Activated B cell treated with CpG ODN at 0.5 μM for 24 hours (primary cell): ENCODE results near the gene KCNN3. TPM values are rescaled to one million over a fixed set of nuclear protein-coding genes. Genes with fewer than 3 reads are reported as not detected.

Experiments
- ATAC-seq: fragments of 200-7000 bp; cut with Tn5 transposase; one replicate; pipeline ENCODE4 v1.10.0; 2021; ENCODE audit warnings: low read depth, mild to moderate bottlenecking, moderate library complexity
- CTCF ChIA-PET: fragments of 350-600 bp; sonication (Branson Sonifier 250); formaldehyde crosslinking; loops from one replicate; lab custom pipeline; 2021; ENCODE audit warnings: antibody characterized with exemption; lab: Charles Lee
- POLR2A ChIA-PET: fragments of 350-600 bp; sonication (Branson Sonifier 250); formaldehyde crosslinking; loops from one replicate; lab custom pipeline; 2021; ENCODE audit warnings: antibody characterized with exemption; lab: Charles Lee
- DNase-seq: peaks from one replicate; pipeline ENCODE4 v3.0.0; 2022
- H3K27ac Mint-ChIP-seq: one replicate; pipeline ENCODE4 v1.8.0; 2020; ENCODE audit warnings: mixed read lengths
- H3K27me3 Mint-ChIP-seq: one replicate; pipeline ENCODE4 v1.8.0; 2021; ENCODE audit warnings: mixed read lengths
- H3K36me3 Mint-ChIP-seq: one replicate; pipeline ENCODE4 v1.8.0; 2021; ENCODE audit warnings: low read depth, mixed read lengths
- H3K4me1 Mint-ChIP-seq: one replicate; pipeline ENCODE4 v1.8.0; 2021; ENCODE audit warnings: mixed read lengths
- H3K4me3 Mint-ChIP-seq: one replicate; pipeline ENCODE4 v1.8.0; 2020; ENCODE audit warnings: mild to moderate bottlenecking, mixed read lengths
- H3K9me3 Mint-ChIP-seq: one replicate; pipeline ENCODE4 v1.8.0; 2020; ENCODE audit warnings: mixed read lengths
- intact Hi-C: fragments of 100-400 bp; cut with micrococcal nuclease; formaldehyde crosslinking; loops from one replicate; pipeline ENCODE4 v1.15.1; 2024
- total RNA-seq: library from RNA; stranded (reverse); gene quantifications from 2 replicates; pipeline ENCODE4 v1.2.3, GENCODE V29; 2022
- TF ChIP-seq, protein P1 (sequence below): fragments of 200-600 bp; IDR thresholded peaks from one replicate; pipeline ENCODE4 v1.8.0; 2022; ENCODE audit warnings: antibody characterized with exemption, mild to moderate bottlenecking

Gene KCNN3
- total RNA-seq, 1 donor from 2014 or later = 1.1 TPM

DNA sequence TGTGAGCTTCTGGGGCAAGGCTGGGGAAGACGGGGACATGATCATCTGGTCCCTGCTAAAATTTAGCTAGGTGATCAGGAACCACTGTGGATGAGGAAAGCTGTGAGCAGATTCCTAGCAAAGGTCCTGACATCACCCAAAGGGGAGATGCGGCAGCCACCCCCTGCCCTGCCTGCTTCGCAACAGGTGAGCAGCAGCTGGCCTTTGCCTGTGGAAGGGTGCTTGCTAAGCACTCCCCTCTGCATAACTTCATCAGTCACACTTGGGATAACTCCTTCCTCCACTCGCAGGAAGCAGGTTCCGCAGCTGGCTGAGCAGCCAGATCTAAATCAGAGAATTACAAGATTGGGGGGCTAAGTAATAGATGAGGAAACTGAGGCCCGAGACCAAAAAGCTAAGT is 51.2 kb downstream of the KCNN3 start:
- TF ChIP-seq, protein P1, sequence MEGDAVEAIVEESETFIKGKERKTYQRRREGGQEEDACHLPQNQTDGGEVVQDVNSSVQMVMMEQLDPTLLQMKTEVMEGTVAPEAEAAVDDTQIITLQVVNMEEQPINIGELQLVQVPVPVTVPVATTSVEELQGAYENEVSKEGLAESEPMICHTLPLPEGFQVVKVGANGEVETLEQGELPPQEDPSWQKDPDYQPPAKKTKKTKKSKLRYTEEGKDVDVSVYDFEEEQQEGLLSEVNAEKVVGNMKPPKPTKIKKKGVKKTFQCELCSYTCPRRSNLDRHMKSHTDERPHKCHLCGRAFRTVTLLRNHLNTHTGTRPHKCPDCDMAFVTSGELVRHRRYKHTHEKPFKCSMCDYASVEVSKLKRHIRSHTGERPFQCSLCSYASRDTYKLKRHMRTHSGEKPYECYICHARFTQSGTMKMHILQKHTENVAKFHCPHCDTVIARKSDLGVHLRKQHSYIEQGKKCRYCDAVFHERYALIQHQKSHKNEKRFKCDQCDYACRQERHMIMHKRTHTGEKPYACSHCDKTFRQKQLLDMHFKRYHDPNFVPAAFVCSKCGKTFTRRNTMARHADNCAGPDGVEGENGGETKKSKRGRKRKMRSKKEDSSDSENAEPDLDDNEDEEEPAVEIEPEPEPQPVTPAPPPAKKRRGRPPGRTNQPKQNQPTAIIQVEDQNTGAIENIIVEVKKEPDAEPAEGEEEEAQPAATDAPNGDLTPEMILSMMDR = no peak
- Mint-ChIP-seq H3K36me3 (no peaks in the 10 kb centered on the region), H3K4me3 (no peak overlapping the region), H3K27ac (no peak overlapping the region), H3K27me3 (no peaks in the 10 kb centered on the region), H3K9me3 (no peaks in the 10 kb centered on the region), H3K4me1 (peaks cover 12% of the 10 kb centered on the region)
- ChIA-PET CTCF (interaction anchor here (0.6 kb wide), 1 partner anchor 102 kb away, joined by 4 read pairs; no protein-coding TSS in a partner anchor), POLR2A (interaction anchor here (0.6 to 0.7 kb wide), 3 partner anchors 10 to 174 kb away, joined by 3 to 4 read pairs (median 3); no protein-coding TSS in a partner anchor)
- no peak for DNase-seq
- no peak for ATAC-seq
- intact Hi-C loops = no loop called here

DNA sequence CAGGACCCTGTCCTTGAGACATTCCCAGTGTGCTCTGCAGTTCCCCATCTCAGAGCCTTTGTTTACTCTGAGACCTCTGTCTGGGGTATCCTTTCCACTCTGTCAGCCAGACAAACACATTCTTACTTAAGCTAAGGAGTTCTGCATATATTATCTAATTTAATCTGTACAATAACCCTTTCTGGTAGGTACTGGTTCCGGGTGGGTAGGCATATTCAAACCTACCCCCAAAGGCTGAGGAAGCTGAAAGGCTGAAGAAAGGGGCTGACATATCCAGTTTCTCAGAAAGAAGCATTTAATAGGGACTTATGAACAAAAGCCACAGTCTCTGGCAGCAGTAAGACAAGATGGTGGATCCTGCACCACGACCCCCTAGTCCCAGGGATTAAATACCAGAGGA is 53.1 kb downstream of the KCNN3 start:
- ChIA-PET POLR2A (no interaction called here), CTCF (no interaction called here)
- TF ChIP-seq, protein P1 = no peak
- intact Hi-C loops = no loop called here
- H3K4me3 Mint-ChIP-seq = no peak overlapping the region
- peaks cover 12% of the 10 kb centered on the region for H3K4me1 Mint-ChIP-seq
- H3K9me3 Mint-ChIP-seq = no peaks in the 10 kb centered on the region
- DNase-seq = no peak
- H3K27me3 Mint-ChIP-seq = no peaks in the 10 kb centered on the region
- H3K36me3 Mint-ChIP-seq = no peaks in the 10 kb centered on the region
- ATAC-seq = no peak
- no peak overlapping the region for H3K27ac Mint-ChIP-seq

DNA sequence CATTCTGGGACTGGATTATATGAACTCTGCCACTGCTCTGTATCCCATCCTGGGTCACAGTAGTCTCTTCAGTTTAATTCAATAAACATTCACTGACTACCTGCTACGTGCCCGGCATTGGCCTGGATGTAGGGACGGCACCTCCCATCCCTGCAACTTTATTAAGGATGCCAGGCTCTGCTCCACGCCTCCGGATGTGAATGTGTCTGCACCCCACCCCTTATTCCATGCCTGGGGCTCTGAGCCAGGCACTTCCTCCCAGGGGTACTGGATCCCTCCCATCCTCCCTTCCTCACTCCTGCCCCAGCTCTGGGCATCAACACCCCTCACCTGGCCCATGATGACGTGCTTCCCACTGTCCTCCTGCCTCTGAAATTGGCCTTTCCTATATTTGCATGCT is 53.7 kb downstream of the KCNN3 start:
- no peaks in the 10 kb centered on the region for H3K36me3 Mint-ChIP-seq
- intact Hi-C loops = no loop called here
- POLR2A ChIA-PET = no interaction called here
- DNase-seq = no peak
- TF ChIP-seq, protein P1 = no peak
- no peaks in the 10 kb centered on the region for H3K9me3 Mint-ChIP-seq
- H3K4me3 Mint-ChIP-seq = no peak overlapping the region
- CTCF ChIA-PET = no interaction called here
- no peak overlapping the region for H3K27ac Mint-ChIP-seq
- ATAC-seq = no peak
- H3K27me3 Mint-ChIP-seq = no peaks in the 10 kb centered on the region
- peaks cover 12% of the 10 kb centered on the region for H3K4me1 Mint-ChIP-seq

DNA sequence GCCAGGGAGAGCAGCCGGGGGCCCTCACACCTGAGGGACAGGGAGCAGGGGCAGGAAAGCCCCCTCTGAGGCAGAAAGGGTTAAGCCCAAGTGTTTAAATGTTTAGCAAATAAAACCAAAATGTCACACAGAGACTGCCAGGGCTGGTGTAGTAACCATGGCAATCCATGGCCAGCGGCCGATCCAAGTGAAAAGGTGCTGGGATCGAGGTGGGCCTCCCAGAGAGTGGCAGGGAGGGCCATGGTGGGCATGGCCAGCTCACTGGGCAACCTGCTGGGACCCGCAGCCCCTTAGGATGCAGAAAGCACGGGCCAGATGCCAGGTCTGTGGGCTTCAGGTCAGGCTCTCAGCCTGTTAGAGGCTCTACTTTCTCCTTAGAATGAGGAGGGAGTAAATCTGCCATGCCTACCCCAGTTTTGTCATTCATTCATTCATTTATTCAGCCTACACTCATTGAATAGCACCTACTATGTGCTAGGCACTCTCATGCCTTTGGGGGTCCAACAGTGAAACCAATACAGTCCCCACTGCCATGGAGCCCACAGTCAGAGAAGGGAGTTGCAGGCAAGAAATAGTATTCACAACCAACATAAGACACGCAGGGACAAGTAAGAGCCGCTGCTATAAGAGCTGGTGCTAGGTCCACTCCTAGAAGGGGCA is 56.1 kb downstream of the KCNN3 start:
- POLR2A ChIA-PET = no interaction called here
- TF ChIP-seq, protein P1 = no peak
- DNase-seq (no peak), ATAC-seq (no peak)
- Mint-ChIP-seq H3K4me1 (peaks cover under 1% of the 10 kb centered on the region), H3K27ac (no peak overlapping the region), H3K36me3 (no peaks in the 10 kb centered on the region), H3K9me3 (no peaks in the 10 kb centered on the region), H3K27me3 (no peaks in the 10 kb centered on the region), H3K4me3 (no peak overlapping the region)
- intact Hi-C loops = no loop called here
- CTCF ChIA-PET = interaction anchor here (1.1 kb wide), 1 partner anchor 254 kb away, joined by 3 read pairs; no protein-coding TSS in a partner anchor

DNA sequence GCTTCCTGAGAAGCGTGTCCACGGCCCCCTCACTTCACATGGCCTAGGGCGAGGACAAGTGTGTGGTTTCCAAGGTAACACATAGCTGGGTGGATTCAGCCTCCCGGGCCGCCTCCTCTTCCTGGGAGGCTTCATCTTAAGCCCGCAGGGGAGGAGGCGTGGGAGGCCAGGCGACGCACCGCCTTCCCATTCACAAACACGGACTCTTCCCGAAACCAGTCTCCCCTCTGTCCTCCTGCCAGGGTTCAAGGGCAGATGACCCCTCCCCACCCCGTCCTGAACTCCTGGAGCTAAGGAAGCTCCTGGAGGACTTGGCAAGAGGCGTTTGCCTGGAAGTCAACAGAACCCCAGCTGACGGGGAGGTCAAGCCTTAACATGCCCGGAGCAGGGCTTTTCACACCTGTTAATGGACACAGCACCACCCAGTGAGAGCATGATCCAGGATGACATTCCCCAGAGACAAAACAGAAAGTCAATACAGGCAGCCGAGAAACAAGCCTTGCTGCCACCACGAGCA is 56.7 kb downstream of the KCNN3 start:
- DNase-seq = no peak
- H3K9me3 Mint-ChIP-seq = no peaks in the 10 kb centered on the region
- peaks cover 2% of the 10 kb centered on the region for H3K27me3 Mint-ChIP-seq
- ChIA-PET CTCF (no interaction called here), POLR2A (interaction anchor here (0.6 kb wide), 1 partner anchor 1086 kb away, joined by 3 read pairs; the partner anchor contains the start of gene INTS3)
- no peaks in the 10 kb centered on the region for H3K36me3 Mint-ChIP-seq
- intact Hi-C loops = no loop called here
- TF ChIP-seq, protein P1 = no peak
- no peaks in the 10 kb centered on the region for H3K4me1 Mint-ChIP-seq
- ATAC-seq = no peak
- H3K4me3 Mint-ChIP-seq = no peak overlapping the region
- no peak overlapping the region for H3K27ac Mint-ChIP-seq
